HG03442 (cell line): ENCODE data around the gene CEP68.
"Not testable (repeated sequence)": the region's sequence is repeated elsewhere in the genome, so short reads cannot be mapped to it uniquely, and the experiment has no call there.

ENCODE experiments used
- ATAC-seq: cut with Tn5 transposase; IDR thresholded peaks from one replicate; pipeline ENCODE4 v1.9.1; 2021; ENCODE audit warnings: mild to moderate bottlenecking, moderate library complexity; ENCODE audit not compliant: unreplicated experiment

CEP68 gene

GRCh38 chr2:65031341-65032018 lies 24.7 kb upstream of the CEP68 start:
- ATAC-seq = no peak

- ATAC-seq = no peak
Observed at GRCh38 chr2:65032019-65032975, 23.9 kb upstream of the CEP68 start.

GRCh38 chr2:65033178-65033577 lies 23.0 kb upstream of the CEP68 start:
- ATAC-seq = no peak

- ATAC-seq = not testable (repeated sequence)
Observed at GRCh38 chr2:65033667-65034066, 22.5 kb upstream of the CEP68 start.

- ATAC-seq = no peak
Observed at GRCh38 chr2:65035351-65035943, 20.8 kb upstream of the CEP68 start.

- ATAC-seq = no peak
Observed at GRCh38 chr2:65037178-65037577, 19.0 kb upstream of the CEP68 start.

- ATAC-seq = no peak
Observed at GRCh38 chr2:65039640-65040039, 16.6 kb upstream of the CEP68 start.

GRCh38 chr2:65040400-65041261 lies 15.6 kb upstream of the CEP68 start:
- ATAC-seq = peak; percentile 70

- ATAC-seq = no peak
Observed at GRCh38 chr2:65043001-65043400, 13.2 kb upstream of the CEP68 start.

GRCh38 chr2:65044097-65044735 lies 12.0 kb upstream of the CEP68 start:
- ATAC-seq = no peak

- no peak for ATAC-seq
Observed at GRCh38 chr2:65045651-65046050, 10.6 kb upstream of the CEP68 start.

GRCh38 chr2:65046633-65047407 lies 9.4 kb upstream of the CEP68 start:
- no peak for ATAC-seq

GRCh38 chr2:65049010-65049639 lies 7.1 kb upstream of the CEP68 start:
- ATAC-seq = no peak

- no peak for ATAC-seq
Observed at GRCh38 chr2:65050931-65051330, 5.3 kb upstream of the CEP68 start.

GRCh38 chr2:65053199-65053598 lies 3.0 kb upstream of the CEP68 start:
- peak; percentile 43 for ATAC-seq

- ATAC-seq = no peak
Observed at GRCh38 chr2:65054749-65055421, 1.3 kb upstream of the CEP68 start.

GRCh38 chr2:65055422-65056214 lies 598 bp upstream of the CEP68 start:
- ATAC-seq = peak; percentile 23

- no peak for ATAC-seq
Observed at GRCh38 chr2:65057054-65057375, 799 bp downstream of the CEP68 start.
